GM10248 (cell line): ENCODE measurements around the gene PKN2.
A peak's percentile ranks its signal among the peaks of the same experiment; 100 is the strongest.

ENCODE experiments used
- CTCF ChIA-PET: fragments of 300-600 bp; sonication (Branson Sonifier 250); formaldehyde crosslinking; extraction: SDS; loops from one replicate; lab custom pipeline; 2021; ENCODE audit warnings: antibody characterized with exemption; lab: Yijun Ruan, JAX
- POLR2A ChIA-PET: fragments of 350-650 bp; sonication (Branson Sonifier 250); formaldehyde crosslinking; extraction: SDS; loops from one replicate; lab custom pipeline; 2020; ENCODE audit warnings: antibody characterized with exemption; lab: Yijun Ruan, JAX
- DNase-seq: peaks from one replicate; pipeline ENCODE4 v3.0.0; 2012; ENCODE audit errors: extremely low spot score
- CTCF ChIP-seq: IDR thresholded peaks from 2 replicates; pipeline ENCODE4 v1.5.1; 2012; ENCODE audit warnings: mild to moderate bottlenecking, low read depth; ENCODE audit errors: extremely low read depth, missing control alignments, control extremely low read depth

PKN2 gene

GRCh38 chr1:88683541-88684481, at the start of gene PKN2:
TSS of gene PKN2 (plus strand) at chr1:88684273. CDS start at chr1:88684581, 308 bp downstream.
- ChIA-PET POLR2A (interaction anchor here (0.5 to 1.3 kb wide), 8 partner anchors 12 to 995 kb away, joined by 3 to 11 read pairs (median 4); partner anchors contain the start of gene GTF2B), CTCF (interaction anchor here (0.6 to 2.4 kb wide), 12 partner anchors 8 to 204 kb away, joined by 3 to 8 read pairs (median 4); no protein-coding TSS in a partner anchor)
- peak; percentile 96 for DNase-seq
- TF ChIP-seq CTCF = no peak

DNA sequence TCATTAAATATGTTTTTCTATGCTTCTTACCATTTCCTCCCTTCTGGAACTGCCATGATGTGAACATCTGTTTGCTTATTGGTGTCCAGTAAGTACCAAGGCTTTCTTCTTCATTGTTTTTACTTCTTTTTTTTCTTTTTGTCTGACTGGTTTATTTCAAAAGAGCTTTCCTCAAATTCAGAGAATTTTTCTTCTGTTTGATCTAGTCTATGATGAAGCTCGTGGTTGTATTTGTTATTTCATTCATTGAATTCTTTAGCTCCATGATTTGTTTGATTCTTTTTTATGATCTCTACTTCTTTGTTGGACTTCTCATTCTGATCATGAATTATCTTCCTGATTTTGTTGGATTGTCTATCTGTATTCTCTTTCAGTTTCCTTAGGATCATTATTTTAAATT, 49.5 kb upstream of the PKN2 start:
- CTCF ChIA-PET = no interaction called here
- DNase-seq = no peak
- no peak for TF ChIP-seq CTCF
- POLR2A ChIA-PET = no interaction called here

GRCh38 chr1:88640060-88640459, 44.0 kb upstream of the PKN2 start:
- no peak for TF ChIP-seq CTCF
- ChIA-PET CTCF (interaction anchor here (1.0 kb wide), 1 partner anchor 13 kb away, joined by 3 read pairs; no protein-coding TSS in a partner anchor), POLR2A (no interaction called here)
- DNase-seq = no peak

DNA sequence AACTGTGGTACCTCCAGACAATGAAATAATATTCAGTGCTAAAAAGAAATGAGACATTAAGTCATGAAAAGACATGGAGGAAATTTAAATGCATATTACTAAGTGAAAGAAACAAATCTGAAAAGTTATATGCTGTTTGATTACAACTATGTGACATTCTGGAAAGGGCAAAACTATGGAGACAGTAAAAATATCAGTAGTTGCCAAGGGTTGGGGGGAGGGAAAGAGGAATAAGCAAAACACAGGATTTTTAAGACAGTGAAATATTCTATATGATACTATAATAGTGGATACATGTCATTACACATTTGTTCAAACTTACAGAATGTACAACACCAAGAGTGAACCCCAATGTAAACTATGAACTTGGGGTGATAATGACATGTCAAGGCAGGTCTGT, 38.2 kb upstream of the PKN2 start:
- CTCF ChIA-PET = interaction anchor here (0.8 to 17.4 kb wide), 3 partner anchors 12 to 231 kb away, joined by 3 to 142 read pairs (median 29); no protein-coding TSS in a partner anchor
- no peak for DNase-seq
- no peak for TF ChIP-seq CTCF
- POLR2A ChIA-PET = no interaction called here

- ChIA-PET POLR2A (no interaction called here), CTCF (interaction anchor here (0.8 to 17.4 kb wide), 6 partner anchors 11 to 231 kb away, joined by 3 to 142 read pairs (median 3); no protein-coding TSS in a partner anchor)
- TF ChIP-seq CTCF = no peak
- no peak for DNase-seq
These were observed 37.4 kb upstream of the PKN2 start for GRCh38 chr1:88646476-88647248.

- DNase-seq = no peak
- no peak for TF ChIP-seq CTCF
- POLR2A ChIA-PET = no interaction called here
- CTCF ChIA-PET = interaction anchor here (0.9 to 17.4 kb wide), 5 partner anchors 10 to 230 kb away, joined by 3 to 142 read pairs (median 3); no protein-coding TSS in a partner anchor
These were observed 36.8 kb upstream of the PKN2 start for GRCh38 chr1:88647249-88647645.
